K562 (cell line): ENCODE measurements around the gene CHPF. TPM values are rescaled to one million over a fixed set of nuclear protein-coding genes. Genes with fewer than 3 reads are reported as not detected.

Source experiments
- ATAC-seq: fragments of 200-7000 bp; cut with Tn5 transposase; 3 replicates; pipeline ENCODE4 v1.9.1; 2020; ENCODE audit warnings: moderate library complexity
- BruUV-seq: library from RNA; stranded (reverse); fragments of 400-500 nt; replicated peaks from 2 replicates; lab custom pipeline; 2021; lab: Mats Ljungman, UMichigan
- CTCF ChIA-PET: fragments of 300-600 bp; formaldehyde crosslinking; extraction: SDS; loops from one replicate; lab custom pipeline; 2021; ENCODE audit warnings: low intra/inter-chr PET ratio; lab: Yijun Ruan, JAX
- POLR2A ChIA-PET: fragments of 300-600, 350-650 bp; sonication (Branson Sonifier 250); formaldehyde crosslinking; extraction: SDS; loops from one replicate; lab custom pipeline; 2021; ENCODE audit warnings: antibody characterized with exemption, inconsistent platforms; lab: Yijun Ruan, JAX
- DNase-seq, 4 experiments: peaks; one replicate each; pipeline versions ENCODE4 v3.0.0 to v3.0.0-alpha.2; 2011 to 2018; ENCODE audit warnings: low spot score in 3 of 4, mixed read lengths in 3 of 4; ENCODE audit errors: extremely low read depth in 1 of 4
- FAIRE-seq: peaks from 2 replicates; lab custom pipeline; 2011; peaks lifted over from hg19 to GRCh38; lab: Jason Lieb, UNC
- H2AFZ ChIP-seq: 2 replicates; pipeline ENCODE4 v1.6.0; 2011; ENCODE audit warnings: low read depth, low read length, control low read depth, inconsistent platforms
- H3K27ac ChIP-seq: fragments of 200-600 bp; 3 replicates; pipeline ENCODE4 v1.8.0; 2011; ENCODE audit warnings: low read depth, mild to moderate bottlenecking, control low read depth, inconsistent platforms, low read length, moderate library complexity, mixed read lengths; ENCODE audit errors: extremely low read depth
- H3K27me3 ChIP-seq, 2 experiments: fragments of 300-600 bp in 1 of 2; 2 replicates in 1 of 2; 3 replicates in 1 of 2; pipeline versions ENCODE4 v1.6.0 to v1.8.0; 2011; ENCODE audit warnings: inconsistent platforms in 2 of 2, low read length in 2 of 2, mild to moderate bottlenecking in 1 of 2, mixed read lengths in 1 of 2, moderate library complexity in 1 of 2; ENCODE audit not compliant: control insufficient read depth in 2 of 2, insufficient read depth in 2 of 2
- H3K36me3 ChIP-seq: fragments of 300-600 bp; 3 replicates; pipeline ENCODE4 v1.8.0; 2011; ENCODE audit warnings: mild to moderate bottlenecking, low read length, inconsistent platforms; ENCODE audit not compliant: control insufficient read depth, insufficient read depth
- H3K4me1 ChIP-seq, 2 experiments: fragments of 200-600 bp in 1 of 2; replicated peaks in 1 of 2; 2 replicates in 1 of 2; 3 replicates in 1 of 2; pipeline versions ENCODE4 v1.5.1 to v1.8.0; 2011; ENCODE audit warnings: inconsistent platforms in 2 of 2, low read length in 2 of 2, mild to moderate bottlenecking in 1 of 2, mixed read lengths in 1 of 2, moderate library complexity in 1 of 2; ENCODE audit not compliant: control insufficient read depth in 2 of 2, insufficient read depth in 2 of 2
- H3K4me2 ChIP-seq: 2 replicates; pipeline ENCODE4 v1.6.1; 2011; ENCODE audit warnings: low read length, control low read depth, inconsistent platforms, mixed read lengths; ENCODE audit not compliant: insufficient read depth
- H3K4me3 ChIP-seq: fragments of 200-600 bp; sonication (generic), shearing (Covaris generic); 2 replicates; pipeline ENCODE4 v1.5.1; 2016; ENCODE audit warnings: control low read depth, inconsistent platforms
- H3K79me2 ChIP-seq: fragments of 200-600 bp; 3 replicates; pipeline ENCODE4 v1.8.0; 2011; ENCODE audit warnings: low read length, inconsistent platforms; ENCODE audit not compliant: control insufficient read depth, insufficient read depth
- H3K9ac ChIP-seq, 2 experiments: 2 replicates each; pipeline versions ENCODE4 v1.6.0 to v1.6.1; 2011; ENCODE audit warnings: low read depth in 2 of 2, low read length in 2 of 2, control low read depth in 1 of 2, inconsistent platforms in 1 of 2, mild to moderate bottlenecking in 1 of 2, mixed read lengths in 1 of 2; ENCODE audit not compliant: insufficient read depth in 1 of 2
- H3K9me1 ChIP-seq: one replicate; pipeline ENCODE4 v1.6.0; 2011; ENCODE audit warnings: inconsistent platforms, mild to moderate bottlenecking, low read length, moderate library complexity; ENCODE audit not compliant: control insufficient read depth, insufficient read depth
- H3K9me3 ChIP-seq: replicated peaks from 2 replicates; pipeline ENCODE4 v1.5.1; 2011; ENCODE audit warnings: low read depth, low read length, inconsistent platforms; ENCODE audit not compliant: control insufficient read depth, insufficient read depth
- H4K20me1 ChIP-seq: replicated peaks from 2 replicates; pipeline ENCODE4 v1.6.1; 2011; ENCODE audit warnings: low read length, inconsistent platforms, mixed read lengths; ENCODE audit not compliant: control insufficient read depth, insufficient read depth
- CBFA2T2 ChIP-seq: fragments of 450-650 bp; conservative IDR thresholded peaks from 2 replicates; pipeline ENCODE4 v1.6.1; 2017; ENCODE audit warnings: mild to moderate bottlenecking
- CC2D1A ChIP-seq: fragments of 450-650 bp; IDR thresholded peaks from 2 replicates; pipeline ENCODE4 v1.6.1; 2017; ENCODE audit warnings: mild to moderate bottlenecking
- EZH2 ChIP-seq: IDR thresholded peaks from 2 replicates; pipeline ENCODE4 v1.6.1; 2012; ENCODE audit warnings: low read depth, mild to moderate bottlenecking, inconsistent platforms, low read length, borderline replicate concordance
- FOXJ2 ChIP-seq: fragments of 200-800 bp; sonication (Bioruptor generic); IDR thresholded peaks from 2 replicates; pipeline ENCODE4 v1.6.1; 2016; ENCODE audit warnings: missing genetic modification characterization, missing compliant biosample characterization
- FOXP4 ChIP-seq: sonication (generic); formaldehyde crosslinking; IDR thresholded peaks from 2 replicates; pipeline ENCODE4 v1.8.0; 2022; ENCODE audit warnings: mild to moderate bottlenecking, missing genetic modification reagents, borderline replicate concordance
- HIVEP1 ChIP-seq: fragments of 250-450 bp; sonication (Bioruptor Pico); IDR thresholded peaks from 2 replicates; pipeline ENCODE4 v1.4.0; 2020; ENCODE audit warnings: mild to moderate bottlenecking
- HNRNPL ChIP-seq: fragments of 200-400 bp; formaldehyde crosslinking; IDR thresholded peaks from 2 replicates; pipeline ENCODE4 v1.6.1; 2017; ENCODE audit warnings: low read depth, mild to moderate bottlenecking, low read length
- KDM5B ChIP-seq: fragments of 200-600 bp; sonication (generic); IDR thresholded peaks from 2 replicates; pipeline ENCODE4 v1.6.1; 2012; ENCODE audit warnings: low read depth, mild to moderate bottlenecking, moderate library complexity, low read length, control low read depth, inconsistent platforms; ENCODE audit not compliant: insufficient replicate concordance
- KLF6 ChIP-seq: fragments of 250-450 bp; sonication (Bioruptor Pico); IDR thresholded peaks from 2 replicates; pipeline ENCODE4 v1.4.0; 2020; ENCODE audit warnings: mild to moderate bottlenecking, moderate library complexity, borderline replicate concordance
- LCOR ChIP-seq: sonication (generic); formaldehyde crosslinking; IDR thresholded peaks from 2 replicates; pipeline ENCODE4 v1.8.0; 2022; ENCODE audit warnings: mild to moderate bottlenecking, missing genetic modification reagents
- MIER1 ChIP-seq: fragments of 450-650 bp; IDR thresholded peaks from 2 replicates; pipeline ENCODE4 v1.6.1; 2016; ENCODE audit warnings: antibody characterized with exemption, mild to moderate bottlenecking, low read depth
- NCOA1 ChIP-seq: fragments of 450-650 bp; IDR thresholded peaks from 2 replicates; pipeline ENCODE4 v1.6.1; 2016; ENCODE audit warnings: low read depth
- NFYB ChIP-seq: IDR thresholded peaks from 2 replicates; pipeline ENCODE4 v1.6.1; 2011; ENCODE audit warnings: mild to moderate bottlenecking, moderate library complexity; ENCODE audit not compliant: insufficient read length; ENCODE audit errors: extremely low read depth
- RBM22 ChIP-seq: fragments of 200-400 bp; formaldehyde crosslinking; IDR thresholded peaks from 2 replicates; pipeline ENCODE4 v1.6.1; 2018; ENCODE audit warnings: low read length, low read depth; ENCODE audit not compliant: poor library complexity, severe bottlenecking
- RFX5 ChIP-seq: IDR thresholded peaks from 2 replicates; pipeline ENCODE4 v1.6.1; 2011; ENCODE audit warnings: low read depth, mild to moderate bottlenecking, improper control_type of control experiment, low read length
- SNAPC5 ChIP-seq: fragments of 250-450 bp; sonication (Bioruptor Pico); IDR thresholded peaks from 2 replicates; pipeline ENCODE4 v1.8.0; 2021; ENCODE audit warnings: moderate library complexity, mild to moderate bottlenecking, inconsistent platforms
- ZBTB12 ChIP-seq: fragments of 250-450 bp; sonication (Bioruptor Pico); IDR thresholded peaks from 2 replicates; pipeline ENCODE4 v1.4.0; 2020
- ZNF217 ChIP-seq: sonication (generic); formaldehyde crosslinking; IDR thresholded peaks from 2 replicates; pipeline ENCODE4 v1.8.0; 2022; ENCODE audit warnings: mild to moderate bottlenecking, missing genetic modification reagents
- ZNF347 ChIP-seq: fragments of 450-650 bp; formaldehyde crosslinking; IDR thresholded peaks from 2 replicates; pipeline ENCODE4 v1.4.0; 2020; ENCODE audit warnings: low read depth, mild to moderate bottlenecking, moderate library complexity
- ZNF444 ChIP-seq: fragments of 250-450 bp; sonication (Bioruptor Pico); IDR thresholded peaks from 2 replicates; pipeline ENCODE4 v1.4.0; 2020; ENCODE audit warnings: mild to moderate bottlenecking, moderate library complexity
- WGBS: fragments of 100-300 bp; shearing (Covaris generic); methylation state at CpG from one replicate; pipeline ENCODE4 v1.1.6; 2016; ENCODE audit warnings: low coverage, mixed read lengths; ENCODE audit not compliant: insufficient coverage; ENCODE audit errors: missing lambda C conversion rate; 5-methylcytosine and 5-hydroxymethylcytosine counted together
- in situ Hi-C: fragments of 300-500 bp; cut with MboI; formaldehyde crosslinking; loops from 4 replicates; pipeline ENCODE4 v1.15.0; 2018; ENCODE audit warnings: inconsistent platforms, mixed read lengths
- intact Hi-C: fragments of 100-400 bp; cut with micrococcal nuclease; formaldehyde crosslinking; loops from 2 replicates; pipeline ENCODE4 v1.14.2; 2022
- polyA plus RNA-seq, 8 experiments: library from polyadenylated mRNA; depleted of rRNA in 4 of 8; stranded (reverse) in 5 of 8; unstranded in 3 of 8; fragments of >200 nt; fragmentation: Nextera tagmentation in 2 of 8; fragmentation: Illumina TruSeq in 1 of 8; extraction: Ambion mirVana in 2 of 8; extraction: Trizol in 1 of 8; gene quantifications; 2 replicates each; pipeline versions ENCODE4 v1.2.1 to v1.2.3, GENCODE V29; 2011 to 2014; ENCODE audit warnings: inconsistent platforms in 1 of 8, missing spikeins in 1 of 8
- total RNA-seq, 7 experiments: library from RNA; depleted of rRNA in 6 of 7; stranded (reverse); fragments of >200 nt in 6 of 7; fragmentation: Illumina TruSeq in 2 of 7; extraction: Trizol in 2 of 7; gene quantifications; 2 replicates each; pipeline versions ENCODE4 v1.2.1 to v1.2.3, GENCODE V29; 2011 to 2021; ENCODE audit warnings: low replicate concordance in 1 of 7

Gene CHPF
- total and polyA plus RNA-seq, 9 of the 15 experiments (the other 6 are each of a cell fraction or from before 2014, with no cell fraction given) = 0.15 to 57.2 (median 7.9) TPM

- in situ Hi-C loops = loop anchor here (5.0 kb wide), 1 partner anchor 127 kb away; no protein-coding TSS in a partner anchor
- no peak overlapping the region for H3K4me2 ChIP-seq
- H3K36me3 ChIP-seq = peaks cover 48% of the 10 kb centered on the region; the same call in 2 of the 3 replicates
- 69% methylated on average over 3 of the region's 6 CpGs for WGBS
- DNase-seq (no peak), FAIRE-seq (no peak), ATAC-seq (no peak)
- no TSS peak for BruUV-seq
- H3K27me3 ChIP-seq = no peaks in the 10 kb centered on the region
- no peak overlapping the region for H3K4me3 ChIP-seq
- TF ChIP-seq FOXP4 = no peak
- TF ChIP-seq ZBTB12 (CRISPR knock-in tag) = no peak
- TF ChIP-seq ZNF347 (CRISPR knock-in tag) = no peak
- TF ChIP-seq LCOR (CRISPR knock-in tag) = no peak
- TF ChIP-seq EZH2 = no peak
- TF ChIP-seq HIVEP1 (CRISPR knock-in tag) = no peak
- no peak for TF ChIP-seq FOXJ2 (tag)
- TF ChIP-seq ZNF217 = no peak
- TF ChIP-seq KDM5B = no peak
- TF ChIP-seq RFX5 = no peak
- no peak for TF ChIP-seq ZNF444 (CRISPR knock-in tag)
- no peak for TF ChIP-seq SNAPC5 (CRISPR knock-in tag)
- TF ChIP-seq MIER1 = no peak
- no peak for TF ChIP-seq CBFA2T2
- TF ChIP-seq HNRNPL = no peak
- no peak for TF ChIP-seq NFYB
- no peak for TF ChIP-seq NCOA1
- no peak for TF ChIP-seq RBM22
- TF ChIP-seq KLF6 = no peak
- TF ChIP-seq CC2D1A = no peak
- H3K27ac ChIP-seq = no peak overlapping the region
- H3K4me1 ChIP-seq = peaks cover 14 to 56% of the 10 kb centered on the region in 2 experiments
- CTCF ChIA-PET = no interaction called here
- POLR2A ChIA-PET = interaction anchor here (0.5 kb wide), 1 partner anchor 98 kb away, joined by 3 read pairs; no protein-coding TSS in a partner anchor
- H2AFZ ChIP-seq = no peak overlapping the region
- no peaks in the 10 kb centered on the region for H3K9me1 ChIP-seq
- intact Hi-C loops = no loop called here
- H3K79me2 ChIP-seq = peaks cover 38% of the 10 kb centered on the region
- H3K9me3 ChIP-seq = no peaks in the 10 kb centered on the region
- peak overlapping the region in 1 of 2 experiments; percentile 48; a peak in 1 of 4 replicates for H3K9ac ChIP-seq
- H4K20me1 ChIP-seq = peaks cover 8% of the 10 kb centered on the region; the same call in 1 of the 2 replicates
Measured at GRCh38 chr2:219533930-219534661, 9.5 kb downstream of the CHPF start.
